Mammary epithelial cell (primary cell): ENCODE data around the gene PPP2R2B.

Experiments used
- EZH2 ChIP-seq: IDR thresholded peaks from 2 replicates; pipeline ENCODE4 v1.6.1; 2012; ENCODE audit warnings: low read length, inconsistent platforms, borderline replicate concordance
- TF ChIP-seq, protein P1 (sequence below), 2 donors: IDR thresholded peaks in 1 of 2; conservative IDR thresholded peaks in 1 of 2; 2 replicates each; pipeline ENCODE4 v1.5.1; 2011 to 2012; ENCODE audit warnings: inconsistent platforms in 2 of 2, low read length in 2 of 2, mild to moderate bottlenecking in 2 of 2, control low read depth in 1 of 2, low read depth in 1 of 2; ENCODE audit not compliant: insufficient read depth in 1 of 2; ENCODE audit errors: extremely low read depth in 1 of 2

- no peak for TF ChIP-seq EZH2
- TF ChIP-seq, protein P1, sequence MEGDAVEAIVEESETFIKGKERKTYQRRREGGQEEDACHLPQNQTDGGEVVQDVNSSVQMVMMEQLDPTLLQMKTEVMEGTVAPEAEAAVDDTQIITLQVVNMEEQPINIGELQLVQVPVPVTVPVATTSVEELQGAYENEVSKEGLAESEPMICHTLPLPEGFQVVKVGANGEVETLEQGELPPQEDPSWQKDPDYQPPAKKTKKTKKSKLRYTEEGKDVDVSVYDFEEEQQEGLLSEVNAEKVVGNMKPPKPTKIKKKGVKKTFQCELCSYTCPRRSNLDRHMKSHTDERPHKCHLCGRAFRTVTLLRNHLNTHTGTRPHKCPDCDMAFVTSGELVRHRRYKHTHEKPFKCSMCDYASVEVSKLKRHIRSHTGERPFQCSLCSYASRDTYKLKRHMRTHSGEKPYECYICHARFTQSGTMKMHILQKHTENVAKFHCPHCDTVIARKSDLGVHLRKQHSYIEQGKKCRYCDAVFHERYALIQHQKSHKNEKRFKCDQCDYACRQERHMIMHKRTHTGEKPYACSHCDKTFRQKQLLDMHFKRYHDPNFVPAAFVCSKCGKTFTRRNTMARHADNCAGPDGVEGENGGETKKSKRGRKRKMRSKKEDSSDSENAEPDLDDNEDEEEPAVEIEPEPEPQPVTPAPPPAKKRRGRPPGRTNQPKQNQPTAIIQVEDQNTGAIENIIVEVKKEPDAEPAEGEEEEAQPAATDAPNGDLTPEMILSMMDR (conservative IDR thresholded peaks at IDR 0.05 in 1 of 2, IDR thresholded peaks at IDR 0.05 in 1 of 2; ENCODE audit: extremely low read depth in 1 of 2, insufficient read depth in 1 of 2, low read depth in 1 of 2, low read length in 2 of 2), result no peak
Measured at GRCh38 chr5:146726891-146727290, 151.7 kb downstream of the PPP2R2B start.
